BE2C (cell line): ENCODE measurements around the gene FAM174B.

ENCODE experiments used
- DNase-seq: peaks from one replicate; pipeline ENCODE4 v3.0.0-alpha.2; 2020
- H3K27me3 ChIP-seq: fragments of 250-450 bp; sonication (Bioruptor Pico); 2 replicates; pipeline ENCODE4 v1.5.1; 2020; ENCODE audit warnings: mild to moderate bottlenecking
- H3K36me3 ChIP-seq: fragments of 250-450 bp; sonication (Bioruptor Pico); 2 replicates; pipeline ENCODE4 v1.5.1; 2020; ENCODE audit warnings: mild to moderate bottlenecking
- H3K4me1 ChIP-seq: fragments of 250-450 bp; sonication (Bioruptor Pico); 2 replicates; pipeline ENCODE4 v1.5.1; 2020
- H3K4me3 ChIP-seq: 2 replicates; pipeline ENCODE4 v1.5.1; 2011; ENCODE audit warnings: low read depth, low read length
- H3K9me3 ChIP-seq: fragments of 250-450 bp; sonication (Bioruptor Pico); 2 replicates; pipeline ENCODE4 v1.5.1; 2020
- TF ChIP-seq, protein P1 (sequence below): IDR thresholded peaks from 2 replicates; pipeline ENCODE4 v1.5.1; 2012; ENCODE audit warnings: mild to moderate bottlenecking, low read depth, low read length

The FAM174B gene

DNA sequence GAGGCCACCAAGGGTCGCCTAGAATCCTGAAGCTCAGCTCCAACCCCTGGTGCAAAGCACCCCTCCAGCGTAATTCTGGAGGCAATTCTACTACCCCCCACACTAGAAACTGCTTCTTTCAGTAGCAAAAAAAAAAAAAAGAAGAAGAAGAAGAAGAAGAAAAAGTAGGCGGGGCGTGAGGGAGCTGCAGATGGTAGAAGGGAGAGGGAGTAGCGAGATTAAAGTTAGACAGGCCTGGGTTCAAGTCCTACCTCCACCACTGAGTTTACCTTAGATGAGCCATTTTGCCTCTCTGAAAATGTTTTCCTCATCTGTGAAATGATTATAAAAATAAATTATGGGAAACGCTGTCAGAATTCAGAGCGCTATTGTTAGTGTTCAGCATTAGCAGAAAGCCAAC is 913 bp downstream of the FAM174B start:
- H3K4me1 ChIP-seq: no peaks in the 10 kb centered on the region; the same call in 1 of the 2 replicates
- no peak for DNase-seq
- H3K4me3 ChIP-seq: no peak overlapping the region
- H3K27me3 ChIP-seq: peaks cover 21% of the 10 kb centered on the region
- no peaks in the 10 kb centered on the region for H3K36me3 ChIP-seq
- H3K9me3 ChIP-seq: peaks cover 3% of the 10 kb centered on the region; the same call in 1 of the 2 replicates
- TF ChIP-seq, protein P1, sequence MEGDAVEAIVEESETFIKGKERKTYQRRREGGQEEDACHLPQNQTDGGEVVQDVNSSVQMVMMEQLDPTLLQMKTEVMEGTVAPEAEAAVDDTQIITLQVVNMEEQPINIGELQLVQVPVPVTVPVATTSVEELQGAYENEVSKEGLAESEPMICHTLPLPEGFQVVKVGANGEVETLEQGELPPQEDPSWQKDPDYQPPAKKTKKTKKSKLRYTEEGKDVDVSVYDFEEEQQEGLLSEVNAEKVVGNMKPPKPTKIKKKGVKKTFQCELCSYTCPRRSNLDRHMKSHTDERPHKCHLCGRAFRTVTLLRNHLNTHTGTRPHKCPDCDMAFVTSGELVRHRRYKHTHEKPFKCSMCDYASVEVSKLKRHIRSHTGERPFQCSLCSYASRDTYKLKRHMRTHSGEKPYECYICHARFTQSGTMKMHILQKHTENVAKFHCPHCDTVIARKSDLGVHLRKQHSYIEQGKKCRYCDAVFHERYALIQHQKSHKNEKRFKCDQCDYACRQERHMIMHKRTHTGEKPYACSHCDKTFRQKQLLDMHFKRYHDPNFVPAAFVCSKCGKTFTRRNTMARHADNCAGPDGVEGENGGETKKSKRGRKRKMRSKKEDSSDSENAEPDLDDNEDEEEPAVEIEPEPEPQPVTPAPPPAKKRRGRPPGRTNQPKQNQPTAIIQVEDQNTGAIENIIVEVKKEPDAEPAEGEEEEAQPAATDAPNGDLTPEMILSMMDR: no peak

DNA sequence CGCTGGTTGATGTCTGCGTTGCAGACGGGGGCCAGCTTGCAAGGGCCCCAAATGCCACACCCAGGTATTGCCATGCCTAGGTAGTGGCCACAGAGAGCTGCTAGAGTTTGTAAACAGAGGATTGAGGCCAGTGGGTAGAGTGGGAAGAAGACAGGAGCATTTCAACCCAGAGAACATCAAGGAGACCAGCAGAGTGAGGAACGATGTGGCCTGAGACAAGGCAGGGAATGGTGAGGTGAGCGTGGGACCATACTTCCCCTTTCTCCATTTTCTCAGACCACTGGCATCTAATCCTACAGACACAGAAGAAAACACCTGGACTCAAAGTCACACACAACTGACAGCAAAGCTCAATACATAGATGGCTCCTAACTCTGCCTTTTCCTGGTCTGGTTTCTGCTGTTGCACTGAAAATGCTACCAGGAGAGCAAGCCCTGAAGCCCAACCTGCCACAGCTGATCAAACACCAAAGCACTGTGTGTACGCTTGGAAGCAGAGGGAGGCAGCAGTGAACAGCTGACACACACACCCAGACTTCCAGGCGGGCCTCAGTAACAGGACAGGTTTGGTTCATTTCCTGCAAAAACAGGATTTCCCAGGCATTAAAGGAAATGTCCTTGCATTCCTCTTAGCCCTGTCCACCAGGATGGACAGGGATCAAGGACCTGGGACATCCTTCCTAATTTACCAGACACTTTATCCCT is 1.6 kb downstream of the FAM174B start:
- Histone ChIP-seq H3K27me3 (peaks cover 21% of the 10 kb centered on the region), H3K9me3 (peaks cover 3% of the 10 kb centered on the region; the same call in 1 of the 2 replicates), H3K4me3 (no peak overlapping the region), H3K4me1 (no peaks in the 10 kb centered on the region; the same call in 1 of the 2 replicates), H3K36me3 (no peaks in the 10 kb centered on the region)
- TF ChIP-seq, protein P1: no peak
- no peak for DNase-seq

DNA sequence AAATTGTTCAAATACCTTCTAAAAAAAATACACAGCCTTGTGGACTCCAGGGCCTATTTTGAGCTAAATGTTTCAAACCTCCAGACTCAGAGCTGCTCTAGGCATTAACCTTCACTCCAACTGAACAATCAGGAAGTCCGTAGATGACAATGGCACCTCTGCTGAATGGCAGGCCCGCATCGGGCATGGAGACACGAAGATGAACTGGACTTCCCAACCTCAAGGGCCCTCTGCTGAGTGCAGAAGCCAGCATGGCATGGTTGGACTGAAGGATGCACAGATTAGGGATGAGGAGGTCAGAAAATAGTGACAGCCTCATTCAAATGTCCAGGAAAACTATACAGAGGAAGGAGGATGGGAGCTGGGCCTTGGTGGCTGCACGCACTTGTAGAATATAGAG is 2.2 kb downstream of the FAM174B start:
- peaks cover 3% of the 10 kb centered on the region; the same call in 1 of the 2 replicates for H3K9me3 ChIP-seq
- no peaks in the 10 kb centered on the region for H3K36me3 ChIP-seq
- H3K4me1 ChIP-seq: no peaks in the 10 kb centered on the region; the same call in 1 of the 2 replicates
- TF ChIP-seq, protein P1: no peak
- peaks cover 21% of the 10 kb centered on the region for H3K27me3 ChIP-seq
- no peak for DNase-seq
- no peak overlapping the region for H3K4me3 ChIP-seq

DNA sequence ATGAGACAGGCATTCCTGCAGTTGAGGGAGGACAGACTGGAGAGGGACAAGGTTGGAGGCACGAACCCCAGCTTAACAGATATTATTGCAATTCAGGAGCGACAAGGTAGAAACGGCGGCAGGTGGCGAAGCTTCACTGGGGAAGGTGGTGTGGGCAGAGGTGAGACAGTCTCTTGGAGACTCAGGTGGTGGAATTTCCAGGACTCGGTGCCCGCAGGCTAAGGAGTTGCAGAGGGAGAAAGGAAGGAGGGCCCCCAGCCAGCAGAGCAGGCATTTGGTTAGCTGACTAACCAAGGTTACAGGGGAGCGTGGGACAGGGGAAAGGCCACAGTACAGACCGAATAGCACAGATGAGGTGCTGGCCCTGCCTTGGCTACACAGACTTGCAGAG is 3.0 kb downstream of the FAM174B start:
- H3K27me3 ChIP-seq: peaks cover 21% of the 10 kb centered on the region
- H3K36me3 ChIP-seq: no peaks in the 10 kb centered on the region
- TF ChIP-seq, protein P1: no peak
- H3K4me3 ChIP-seq: no peak overlapping the region
- peaks cover 3% of the 10 kb centered on the region; the same call in 1 of the 2 replicates for H3K9me3 ChIP-seq
- DNase-seq: no peak
- H3K4me1 ChIP-seq: no peaks in the 10 kb centered on the region; the same call in 1 of the 2 replicates

DNA sequence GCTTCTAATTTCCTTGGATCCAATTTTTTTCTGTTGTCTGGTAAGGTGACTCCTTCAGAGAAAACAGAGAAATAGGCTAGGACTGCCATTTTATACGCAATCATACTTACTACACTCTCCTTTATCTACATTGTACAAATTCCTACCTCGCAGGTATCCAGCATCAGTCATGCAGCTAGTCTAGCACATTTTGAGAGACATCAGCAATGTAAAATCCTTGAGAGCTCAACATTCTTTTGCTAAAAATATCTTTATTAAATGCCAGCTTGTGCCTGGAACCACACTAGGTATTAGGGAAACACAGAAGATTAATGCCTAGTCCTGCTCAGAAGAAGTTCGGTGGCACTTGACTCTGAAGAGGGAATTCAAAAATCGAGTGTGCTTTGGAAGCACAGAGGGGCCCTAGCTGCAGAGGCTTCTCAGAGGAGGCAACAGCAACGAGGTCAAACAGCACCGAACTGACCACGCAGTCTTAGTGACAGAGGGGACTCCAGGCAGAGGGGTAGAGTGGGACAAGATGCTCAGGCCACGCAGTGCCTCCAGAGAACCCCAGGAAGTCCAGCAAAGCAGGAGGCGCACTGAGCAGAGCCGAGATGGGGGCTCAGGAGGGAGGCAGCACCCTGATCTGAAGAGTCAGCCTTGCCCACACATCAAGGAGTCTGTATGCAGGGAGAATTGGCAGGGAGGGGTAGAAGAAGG is 3.5 kb downstream of the FAM174B start:
- H3K36me3 ChIP-seq: no peaks in the 10 kb centered on the region
- no peak for DNase-seq
- H3K4me3 ChIP-seq: no peak overlapping the region
- peaks cover 3% of the 10 kb centered on the region; the same call in 1 of the 2 replicates for H3K9me3 ChIP-seq
- TF ChIP-seq, protein P1: no peak
- no peaks in the 10 kb centered on the region; the same call in 1 of the 2 replicates for H3K4me1 ChIP-seq
- peaks cover 21% of the 10 kb centered on the region for H3K27me3 ChIP-seq

DNA sequence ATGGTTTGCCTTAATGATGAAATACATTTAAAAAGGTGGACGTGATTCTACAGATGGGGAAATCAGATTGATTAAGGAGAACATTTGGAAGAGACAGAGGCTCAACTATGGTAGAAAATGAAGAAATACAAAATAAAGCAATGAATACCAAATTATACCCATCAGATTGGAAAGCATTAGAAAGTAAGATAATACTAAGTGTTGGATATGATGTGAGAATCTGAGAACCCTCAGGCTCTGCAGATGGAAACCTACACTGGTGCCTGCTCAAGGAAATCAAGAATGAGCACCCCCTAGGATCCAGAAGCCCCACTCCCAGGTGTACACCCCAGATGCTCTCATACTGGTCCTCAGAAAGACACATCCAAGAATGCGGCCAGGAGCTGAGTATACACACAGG is 4.6 kb downstream of the FAM174B start:
- TF ChIP-seq, protein P1: no peak
- peaks cover 3% of the 10 kb centered on the region; the same call in 1 of the 2 replicates for H3K9me3 ChIP-seq
- H3K4me1 ChIP-seq: no peaks in the 10 kb centered on the region; the same call in 1 of the 2 replicates
- H3K36me3 ChIP-seq: no peaks in the 10 kb centered on the region
- no peak for DNase-seq
- peaks cover 11% of the 10 kb centered on the region for H3K27me3 ChIP-seq
- no peak overlapping the region for H3K4me3 ChIP-seq
